Stimulated activated CD8-positive, alpha-beta memory T cell treated with anti-CD3 and anti-CD28 coated beads, Interleukin-7, amount 100 ng/mL, for 24 hours (primary cell): ENCODE measurements around the gene BOLA2.
"Not testable (repeated sequence)": the region's sequence is repeated elsewhere in the genome, so short reads cannot be mapped to it uniquely, and the experiment has no call there.

Source experiments
- DNase-seq: peaks from one replicate; pipeline ENCODE4 v3.0.0-alpha.2; 2020; ENCODE audit warnings: low read depth

Gene BOLA2

GRCh38 chr16:29454269-29454668 is at the start of gene BOLA2, which contains the start of gene SLX1B:
Gene BOLA2, minus strand, starts transcription at chr16:29454351. Its CDS starts 98 bp downstream, at chr16:29454253.
Gene SLX1B, plus strand, starts transcription at chr16:29454533.
- not testable (repeated sequence) for DNase-seq

- not testable (repeated sequence) for DNase-seq
Observed at GRCh38 chr16:29482276-29482675, 28.1 kb upstream of the BOLA2 start.

GRCh38 chr16:29472065-29472464 is 17.9 kb upstream of the BOLA2 start:
- DNase-seq, result not testable (repeated sequence)

GRCh38 chr16:29469660-29470059 is 15.5 kb upstream of the BOLA2 start:
- peak; percentile 2 for DNase-seq

- DNase-seq, result not testable (repeated sequence)
Observed at GRCh38 chr16:29467654-29468366, 13.7 kb upstream of the BOLA2 start.

- DNase-seq, result not testable (repeated sequence)
Observed at GRCh38 chr16:29466904-29467303, 12.8 kb upstream of the BOLA2 start.

- not testable (repeated sequence) for DNase-seq
Observed at GRCh38 chr16:29465985-29466824, 12.1 kb upstream of the BOLA2 start.

- DNase-seq, result not testable (repeated sequence)
Observed at GRCh38 chr16:29460647-29461030, 6.5 kb upstream of the BOLA2 start.

- DNase-seq, result not testable (repeated sequence)
Observed at GRCh38 chr16:29459706-29460646, 5.8 kb upstream of the BOLA2 start, which contains the start of gene SULT1A4. Gene SULT1A4, plus strand, starts transcription at chr16:29459913. Its CDS starts 1,473 bp downstream, at chr16:29461386.

GRCh38 chr16:29457660-29458059 is 3.5 kb upstream of the BOLA2 start:
- not testable (repeated sequence) for DNase-seq

GRCh38 chr16:29454828-29455227 is 677 bp upstream of the BOLA2 start:
- DNase-seq, result not testable (repeated sequence)

GRCh38 chr16:29453754-29454153 is 397 bp downstream of the BOLA2 start:
- DNase-seq, result not testable (repeated sequence)

GRCh38 chr16:29425390-29425789 is 28.8 kb downstream of the BOLA2 start:
- not testable (repeated sequence) for DNase-seq

GRCh38 chr16:29423587-29423986 is 30.6 kb downstream of the BOLA2 start:
- not testable (repeated sequence) for DNase-seq

- not testable (repeated sequence) for DNase-seq
Observed at GRCh38 chr16:29405249-29405648, 48.9 kb downstream of the BOLA2 start.
